SK-N-SH treated with all-trans-retinoic acid at 6 μM for 48 hours (cell line): ENCODE results near the gene C5AR1.

Experiments used
- GLIS3 ChIP-seq: fragments of 250-450 bp; sonication (Bioruptor Pico); IDR thresholded peaks from 2 replicates; pipeline ENCODE4 v1.5.0; 2020; ENCODE audit warnings: mild to moderate bottlenecking, moderate library complexity
- ISL1 ChIP-seq: fragments of 250-450 bp; sonication (Bioruptor Pico); IDR thresholded peaks from 2 replicates; pipeline ENCODE4 v2.1.2; 2022; ENCODE audit warnings: mild to moderate bottlenecking, moderate library complexity
- TOX ChIP-seq: fragments of 250-450 bp; sonication (Bioruptor Pico); IDR thresholded peaks from 2 replicates; pipeline ENCODE4 v1.8.0; 2021; ENCODE audit warnings: mild to moderate bottlenecking, moderate library complexity, borderline replicate concordance
- TF ChIP-seq, protein P1 (sequence below): fragments of 250-450 bp; sonication (Bioruptor Pico); IDR thresholded peaks from 2 replicates; pipeline ENCODE4 v1.8.0; 2020; ENCODE audit warnings: mild to moderate bottlenecking, moderate library complexity, borderline replicate concordance

DNA sequence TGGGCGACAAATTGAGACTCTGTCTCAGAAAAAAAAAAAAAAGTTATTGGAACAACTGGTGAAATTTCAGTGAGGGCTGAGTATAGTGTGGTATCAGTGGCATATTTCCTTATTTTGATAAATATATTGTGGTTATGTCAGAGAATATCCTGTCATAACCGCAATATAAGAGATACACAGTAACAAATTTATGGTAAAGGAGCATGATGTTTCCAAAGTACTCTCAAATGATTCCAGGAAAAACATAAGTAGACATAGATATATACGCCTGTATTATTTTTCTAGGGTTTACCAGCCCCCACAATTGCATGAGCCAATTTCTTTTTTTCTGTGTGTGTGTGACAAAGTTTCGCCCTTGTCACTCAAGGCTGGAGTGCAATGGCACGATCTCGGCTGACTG, 5.7 kb upstream of the C5AR1 start:
- TF ChIP-seq GLIS3 (CRISPR knock-in tag), result no peak
- TF ChIP-seq, protein P1, sequence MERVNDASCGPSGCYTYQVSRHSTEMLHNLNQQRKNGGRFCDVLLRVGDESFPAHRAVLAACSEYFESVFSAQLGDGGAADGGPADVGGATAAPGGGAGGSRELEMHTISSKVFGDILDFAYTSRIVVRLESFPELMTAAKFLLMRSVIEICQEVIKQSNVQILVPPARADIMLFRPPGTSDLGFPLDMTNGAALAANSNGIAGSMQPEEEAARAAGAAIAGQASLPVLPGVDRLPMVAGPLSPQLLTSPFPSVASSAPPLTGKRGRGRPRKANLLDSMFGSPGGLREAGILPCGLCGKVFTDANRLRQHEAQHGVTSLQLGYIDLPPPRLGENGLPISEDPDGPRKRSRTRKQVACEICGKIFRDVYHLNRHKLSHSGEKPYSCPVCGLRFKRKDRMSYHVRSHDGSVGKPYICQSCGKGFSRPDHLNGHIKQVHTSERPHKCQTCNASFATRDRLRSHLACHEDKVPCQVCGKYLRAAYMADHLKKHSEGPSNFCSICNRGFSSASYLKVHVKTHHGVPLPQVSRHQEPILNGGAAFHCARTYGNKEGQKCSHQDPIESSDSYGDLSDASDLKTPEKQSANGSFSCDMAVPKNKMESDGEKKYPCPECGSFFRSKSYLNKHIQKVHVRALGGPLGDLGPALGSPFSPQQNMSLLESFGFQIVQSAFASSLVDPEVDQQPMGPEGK, result no peak
- no peak for TF ChIP-seq TOX (CRISPR knock-in tag)
- no peak for TF ChIP-seq ISL1 (CRISPR knock-in tag)
